RPMI8226 (cell line): Measurements from ENCODE around the gene FSTL3.
"Not testable (repeated sequence)": the region's sequence is repeated elsewhere in the genome, so short reads cannot be mapped to it uniquely, and the experiment has no call there.

Experiments
- DNase-seq: peaks from one replicate; pipeline ENCODE4 v3.0.0-alpha.2; 2015

The FSTL3 gene

DNA sequence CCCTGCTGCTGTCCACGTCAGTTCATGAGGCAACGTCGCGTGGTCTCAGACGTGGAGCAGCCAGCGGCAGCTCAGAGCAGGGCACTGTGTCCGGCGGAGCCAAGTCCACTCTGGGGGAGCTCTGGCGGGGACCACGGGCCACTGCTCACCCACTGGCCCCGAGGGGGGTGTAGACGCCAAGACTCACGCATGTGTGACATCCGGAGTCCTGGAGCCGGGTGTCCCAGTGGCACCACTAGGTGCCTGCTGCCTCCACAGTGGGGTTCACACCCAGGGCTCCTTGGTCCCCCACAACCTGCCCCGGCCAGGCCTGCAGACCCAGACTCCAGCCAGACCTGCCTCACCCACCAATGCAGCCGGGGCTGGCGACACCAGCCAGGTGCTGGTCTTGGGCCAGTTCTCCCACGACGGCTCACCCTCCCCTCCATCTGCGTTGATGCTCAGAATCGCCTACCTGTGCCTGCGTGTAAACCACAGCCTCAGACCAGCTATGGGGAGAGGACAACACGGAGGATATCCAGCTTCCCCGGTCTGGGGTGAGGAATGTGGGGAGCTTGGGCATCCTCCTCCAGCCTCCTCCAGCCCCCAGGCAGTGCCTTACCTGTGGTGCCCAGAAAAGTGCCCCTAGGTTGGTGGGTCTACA, 6.6 kb downstream of the FSTL3 start:
- no peak for DNase-seq

DNA sequence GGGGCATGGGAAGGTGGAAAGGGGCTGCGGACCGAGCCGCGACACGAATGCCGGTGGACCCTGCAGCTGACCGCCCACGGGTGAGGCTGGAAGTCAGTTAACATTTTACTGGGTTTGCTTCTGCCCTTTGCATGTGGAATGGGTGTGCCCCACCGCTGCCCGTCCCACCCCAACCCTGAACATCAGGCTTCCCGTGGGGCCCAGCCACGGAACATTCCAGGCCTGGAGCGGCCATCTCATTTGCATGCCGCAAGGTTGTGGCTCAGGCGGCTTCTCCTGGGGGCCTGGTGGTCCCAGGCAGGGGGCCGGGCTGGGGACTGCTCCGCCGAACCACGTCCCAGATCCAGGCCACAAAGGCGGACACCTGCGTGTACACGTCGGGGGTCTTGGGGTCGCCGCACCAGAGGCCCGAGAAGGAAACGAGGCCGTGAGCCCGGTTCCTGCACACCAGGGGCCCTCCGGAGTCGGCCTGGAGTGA, 9.3 kb downstream of the FSTL3 start:
- DNase-seq = no peak

DNA sequence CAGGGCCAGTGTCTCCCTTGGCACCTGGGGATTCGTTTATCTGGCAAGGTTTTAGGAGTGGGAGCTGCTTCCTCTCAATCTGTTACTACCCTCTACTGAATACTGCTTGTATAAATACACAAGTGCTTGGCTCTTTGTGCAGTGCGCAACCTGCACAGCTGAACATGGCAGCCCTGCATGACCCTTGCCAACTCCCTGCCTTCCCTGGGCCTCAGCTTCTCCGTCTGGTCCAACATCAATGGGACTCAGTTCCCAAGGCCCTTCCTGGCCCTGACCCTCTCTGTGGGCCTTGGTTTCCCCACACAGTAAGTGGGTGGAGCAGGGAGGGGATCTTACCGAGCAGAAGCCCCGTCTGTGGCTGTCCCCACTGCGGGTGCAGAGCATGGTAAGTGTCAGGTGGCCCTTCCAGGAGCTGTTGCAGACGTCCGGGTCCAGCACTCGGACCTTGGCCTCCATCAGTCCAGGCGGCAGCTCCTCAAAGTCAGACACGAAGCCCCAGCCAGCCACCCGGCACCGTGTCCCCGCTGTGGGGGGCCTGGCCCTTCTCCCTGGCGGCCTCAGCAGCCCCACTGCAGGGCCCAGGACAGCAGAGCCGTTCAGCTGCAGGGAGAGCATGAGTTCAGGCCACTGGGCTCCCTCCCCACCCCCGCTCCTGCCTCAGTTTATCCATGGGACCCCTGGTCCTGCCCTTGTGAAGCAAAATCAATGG, 10.6 kb downstream of the FSTL3 start:
- DNase-seq = no peak

GRCh38 chr19:687569-688166, 11.5 kb downstream of the FSTL3 start:
- no peak for DNase-seq

GRCh38 chr19:688214-688613, 12.0 kb downstream of the FSTL3 start:
- no peak for DNase-seq

DNA sequence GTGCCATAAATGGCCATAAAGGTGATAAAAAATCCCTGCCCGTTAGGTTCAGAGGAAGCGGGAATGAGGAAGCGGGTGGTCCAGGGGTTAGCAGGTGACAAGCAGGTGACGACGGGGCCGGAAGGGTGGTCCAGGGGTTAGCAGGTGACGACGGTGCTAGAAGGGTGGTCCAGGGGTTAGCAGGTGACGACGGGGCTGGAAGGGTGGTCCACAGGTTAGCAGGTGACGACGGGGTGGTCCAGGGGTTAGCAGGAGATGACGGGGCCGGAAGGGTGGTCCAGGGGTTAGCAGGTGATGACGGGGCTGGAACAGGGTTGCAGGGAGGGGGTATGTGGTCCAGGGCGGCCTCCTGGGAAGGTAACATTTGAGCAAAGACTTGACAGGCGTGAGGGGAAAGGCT, 12.8 kb downstream of the FSTL3 start:
- DNase-seq = no peak

DNA sequence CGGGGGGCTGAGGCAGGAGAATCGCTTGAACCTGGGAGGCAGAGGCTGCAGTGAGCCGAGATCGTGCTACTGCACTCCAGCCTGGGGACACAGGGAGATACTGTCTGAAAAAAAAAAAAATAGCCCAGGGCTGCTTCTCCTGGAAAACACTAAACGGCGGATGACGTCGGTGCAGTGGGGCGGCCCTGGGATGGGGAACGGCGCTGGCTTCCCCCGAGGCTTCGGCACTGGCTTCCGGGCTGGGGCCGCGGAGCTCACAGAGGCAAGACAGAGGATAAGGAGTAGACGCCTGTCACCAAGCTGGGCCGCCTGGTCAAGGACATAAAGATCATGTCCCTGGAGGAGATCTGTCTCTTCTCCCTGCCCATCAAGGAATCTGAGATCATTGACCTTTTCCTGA, 14.0 kb downstream of the FSTL3 start:
- DNase-seq = no peak

DNA sequence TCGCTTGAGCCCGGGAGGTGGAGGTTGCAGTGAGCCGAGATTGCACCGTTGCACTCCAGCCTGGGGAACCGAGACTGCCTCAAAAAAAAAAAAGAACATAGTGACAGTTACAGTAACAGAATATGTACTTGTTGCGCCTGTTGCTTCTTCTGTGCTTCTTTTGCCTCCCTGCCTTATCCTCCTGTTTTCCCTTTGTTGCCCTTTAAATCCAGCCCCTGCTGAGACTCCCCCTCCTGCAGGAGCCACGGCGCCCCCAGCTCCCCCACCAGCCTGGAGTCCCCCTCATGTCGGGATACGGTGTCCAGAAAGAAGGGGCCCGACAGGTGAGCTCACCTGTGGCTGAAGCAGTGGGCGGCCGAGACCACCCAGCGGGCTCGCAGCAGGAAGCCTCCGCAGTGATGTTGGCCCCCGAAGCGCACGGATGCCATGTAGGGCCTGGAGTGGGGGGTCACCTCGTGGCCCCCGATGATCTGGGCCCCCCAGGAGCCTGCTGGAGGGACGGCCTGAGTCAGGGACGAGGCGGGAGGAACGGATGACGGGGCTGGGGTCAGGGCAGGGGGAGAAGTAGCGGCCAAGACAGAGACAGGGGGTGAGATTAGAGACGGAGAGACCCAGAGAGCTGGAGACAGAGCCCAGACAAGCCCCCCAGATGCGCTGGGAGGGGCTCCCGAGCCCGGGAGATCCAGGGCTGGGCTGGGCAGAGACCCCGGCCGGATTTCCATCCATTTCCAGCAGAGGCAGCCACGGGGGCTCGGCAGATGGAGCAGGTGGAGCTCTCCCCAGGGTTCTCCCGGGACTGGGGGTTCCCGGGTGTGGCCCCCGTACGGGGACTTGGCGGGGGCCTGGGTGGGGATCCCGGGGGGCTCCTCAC, 18.5 kb downstream of the FSTL3 start:
- no peak for DNase-seq

- DNase-seq = no peak
These were observed 19.3 kb downstream of the FSTL3 start, which contains the start of gene PRSS57 for GRCh38 chr19:695352-695949. Gene PRSS57 (minus strand): TSS chr19:695452. CDS start chr19:695430, 22 bp downstream.

- DNase-seq = not testable (repeated sequence)
These were observed 22.3 kb downstream of the FSTL3 start for GRCh38 chr19:698529-698928.

DNA sequence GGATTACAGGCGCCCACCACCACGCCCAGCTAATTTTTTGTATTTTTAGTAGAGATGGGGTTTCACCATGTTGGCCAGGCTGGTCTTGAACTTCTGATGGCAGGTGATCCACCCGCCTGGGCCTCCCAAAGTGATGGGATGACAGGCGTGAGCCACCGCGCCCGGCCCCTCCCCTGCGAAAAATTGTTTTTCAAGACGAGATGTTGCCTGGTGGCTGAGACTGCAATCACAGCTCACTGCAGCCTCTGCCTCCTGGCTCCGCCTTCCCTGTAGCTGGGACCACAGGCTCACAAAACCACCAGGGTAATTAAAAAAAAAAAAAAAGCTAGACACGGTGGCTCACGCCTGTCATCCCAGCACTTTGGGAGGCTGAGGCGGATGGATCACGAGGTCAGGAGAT, 23.7 kb downstream of the FSTL3 start:
- DNase-seq = peak; percentile 59

DNA sequence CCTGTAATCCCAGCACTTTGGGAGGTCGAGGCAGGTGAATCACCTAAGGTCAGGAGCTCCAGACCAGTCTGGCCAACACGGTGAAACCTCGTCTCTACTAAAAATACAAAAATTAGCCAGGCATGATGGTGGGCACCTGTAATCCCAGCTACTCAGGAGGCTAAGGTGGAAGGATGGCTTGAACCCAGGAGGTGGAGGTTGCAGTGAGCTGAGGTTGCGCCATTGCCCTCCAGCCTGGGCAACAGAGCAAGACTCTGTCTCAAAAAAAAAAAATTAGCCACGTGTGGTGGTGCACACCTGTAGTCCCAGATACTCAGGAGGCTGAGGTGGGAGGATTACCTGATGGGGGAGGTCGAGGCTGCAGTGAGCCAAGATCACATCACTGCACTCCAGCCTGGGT, 26.7 kb downstream of the FSTL3 start:
- not testable (repeated sequence) for DNase-seq

GRCh38 chr19:703329-703650, 27.1 kb downstream of the FSTL3 start:
- no peak for DNase-seq

DNA sequence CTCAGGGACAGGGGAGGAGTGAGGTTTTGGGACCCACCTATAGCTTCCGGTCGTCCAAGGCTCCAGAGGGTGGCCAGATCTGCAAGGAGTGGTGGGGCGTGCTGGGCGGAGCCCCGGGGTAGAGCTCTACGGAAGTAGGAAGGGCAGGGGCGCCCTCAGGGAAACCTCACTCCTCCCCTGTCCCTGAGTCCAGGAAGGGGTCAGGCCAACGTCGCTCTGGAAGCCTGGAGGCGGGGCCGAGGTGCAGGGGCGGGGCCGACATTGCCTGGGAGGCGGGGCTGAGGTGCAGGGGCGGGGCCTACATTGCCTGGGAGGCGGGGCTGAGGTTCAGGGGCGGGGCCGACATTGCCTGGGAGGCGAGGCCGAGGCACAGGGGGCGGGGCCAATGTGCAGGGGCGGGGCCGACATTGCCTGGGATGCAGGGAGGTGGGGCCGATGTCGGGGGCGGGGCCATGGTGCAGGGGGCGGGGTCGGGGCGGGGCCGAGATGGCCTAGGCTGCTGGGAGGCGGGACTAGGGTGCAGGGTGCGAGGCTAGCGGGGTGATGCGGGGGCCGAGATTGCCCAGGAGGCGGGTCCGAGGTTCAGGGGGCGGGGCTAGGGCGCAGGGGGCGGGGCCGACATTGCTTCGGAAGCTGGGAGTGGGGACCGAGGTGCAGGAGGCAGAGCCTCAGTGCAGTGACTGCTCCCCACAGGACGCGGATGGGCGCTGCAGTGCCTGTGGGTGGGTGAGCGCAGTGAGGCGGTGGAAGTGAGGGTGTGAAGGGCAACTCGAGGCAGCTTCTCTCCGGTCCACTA, 27.7 kb downstream of the FSTL3 start:
- peak; percentile 81 for DNase-seq

DNA sequence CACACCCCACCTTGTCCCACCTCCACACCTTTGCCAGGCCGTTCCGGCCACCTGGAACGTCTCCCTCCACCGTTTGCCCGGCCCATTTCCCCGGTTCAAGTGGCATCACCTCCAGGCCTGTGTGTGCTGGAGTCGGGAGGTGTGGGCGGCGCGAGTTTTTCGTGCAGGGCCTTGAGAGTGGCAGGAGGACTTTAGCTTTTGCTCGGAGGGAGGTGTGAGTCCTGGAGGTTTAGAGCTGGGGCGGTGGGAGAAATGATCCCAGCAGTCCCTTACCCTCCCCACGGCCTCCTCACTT, 28.2 kb downstream of the FSTL3 start:
- no peak for DNase-seq

GRCh38 chr19:708154-709143, 32.3 kb downstream of the FSTL3 start, which contains the start of gene PALM:
Gene PALM (plus strand): TSS chr19:708935. CDS start chr19:709147, 212 bp downstream.
- peak; percentile 33 for DNase-seq

- DNase-seq = no peak
These were observed 33.2 kb downstream of the FSTL3 start for GRCh38 chr19:709196-709964.

DNA sequence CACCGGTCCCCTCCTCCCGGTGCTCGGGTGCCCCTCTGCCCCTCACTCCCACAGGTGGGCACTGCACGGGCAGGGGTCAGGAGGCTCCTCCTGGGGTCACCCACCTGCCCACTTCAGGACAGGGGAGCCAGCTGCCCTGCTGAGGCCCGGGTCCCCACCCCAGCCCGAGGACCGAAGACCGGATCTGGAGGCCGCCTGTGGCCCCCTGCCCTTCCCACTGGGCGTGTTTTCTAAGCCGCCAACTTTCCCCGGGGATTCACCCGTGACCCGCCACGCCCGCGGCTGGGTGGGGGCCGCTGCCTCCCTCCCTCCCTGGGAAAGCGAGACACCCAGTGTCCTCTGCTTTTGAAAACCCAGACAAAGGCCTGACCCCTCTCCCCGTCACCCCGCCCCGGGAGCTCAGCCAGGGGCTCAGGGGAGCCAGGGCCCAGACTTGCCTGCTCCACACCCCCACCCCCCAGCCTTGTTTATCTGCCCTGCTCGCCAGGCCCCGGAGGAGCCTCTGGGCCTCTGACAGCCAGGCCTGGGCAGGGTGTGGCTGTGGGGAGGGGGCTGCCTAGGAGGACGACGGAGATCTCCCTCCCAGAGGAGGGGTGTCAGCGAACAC, 33.9 kb downstream of the FSTL3 start:
- no peak for DNase-seq

DNA sequence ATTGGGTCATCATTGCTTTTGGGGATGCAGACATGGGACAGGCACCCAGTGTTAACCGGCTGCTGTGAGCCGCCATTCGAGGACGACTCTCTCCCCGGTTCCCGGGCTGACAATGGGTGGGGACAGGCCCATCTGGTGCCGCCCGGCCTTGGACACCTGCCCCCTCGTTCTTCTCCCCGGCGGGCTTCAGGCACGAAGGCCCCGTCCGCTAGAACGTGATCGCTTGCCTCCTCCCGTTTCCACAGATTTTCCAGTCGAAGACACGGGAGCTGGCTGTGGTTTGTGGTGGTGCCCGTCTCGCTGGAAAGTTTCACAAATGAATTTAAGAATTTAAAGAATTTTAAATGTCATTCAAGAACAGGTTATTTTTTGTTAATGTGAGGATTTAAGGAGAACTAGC, 34.6 kb downstream of the FSTL3 start:
- DNase-seq = no peak

GRCh38 chr19:711254-711653, 35.1 kb downstream of the FSTL3 start:
- DNase-seq = no peak
